GM12878 (cell line): ENCODE results near the gene TAMALIN. TPM values are rescaled to one million over a fixed set of nuclear protein-coding genes. Genes with fewer than 3 reads are reported as not detected.

ENCODE experiments used
- FOS ChIP-seq: IDR thresholded peaks from 3 replicates; pipeline ENCODE4 v1.6.1; 2011; ENCODE audit warnings: borderline replicate concordance; ENCODE audit not compliant: insufficient read length; ENCODE audit errors: extremely low read depth
- FOXM1 ChIP-seq: IDR thresholded peaks from 2 replicates; pipeline ENCODE4 v1.6.1; 2012; ENCODE audit warnings: low read depth, mild to moderate bottlenecking, inconsistent platforms, low read length, moderate library complexity
- IRF5 ChIP-seq: fragments of 450-650 bp; IDR thresholded peaks from 2 replicates; pipeline ENCODE4 v1.6.1; 2017; ENCODE audit warnings: borderline replicate concordance
- JUND ChIP-seq: IDR thresholded peaks from 2 replicates; pipeline ENCODE4 v1.6.1; 2012; ENCODE audit warnings: low read depth, mild to moderate bottlenecking, low read length, improper control_type of control experiment, moderate library complexity
- KLF5 ChIP-seq: fragments of 450-650 bp; IDR thresholded peaks from 2 replicates; pipeline ENCODE4 v1.6.1; 2014; ENCODE audit warnings: mild to moderate bottlenecking; ENCODE audit not compliant: partially characterized antibody
- NR2F1 ChIP-seq: fragments of 450-650 bp; conservative IDR thresholded peaks from 2 replicates; pipeline ENCODE4 v1.6.1; 2017; ENCODE audit warnings: mild to moderate bottlenecking
- POLR2A ChIP-seq: IDR thresholded peaks from 2 replicates; pipeline ENCODE4 v1.6.1; 2011; ENCODE audit warnings: low read depth, mild to moderate bottlenecking, low read length
- POLR2AphosphoS5 ChIP-seq: IDR thresholded peaks from 2 replicates; pipeline ENCODE4 v1.6.1; 2011; ENCODE audit warnings: mild to moderate bottlenecking, low read length, inconsistent platforms
- SMAD5 ChIP-seq: IDR thresholded peaks from 2 replicates; pipeline ENCODE4 v1.6.1; 2016; ENCODE audit warnings: antibody characterized with exemption, low read depth
- SMARCA5 ChIP-seq: fragments of 450-650 bp; IDR thresholded peaks from 2 replicates; pipeline ENCODE4 v1.6.1; 2017; ENCODE audit warnings: mild to moderate bottlenecking
- ZNF592 ChIP-seq: fragments of 450-650 bp; IDR thresholded peaks from 2 replicates; pipeline ENCODE4 v1.6.1; 2017; ENCODE audit warnings: mild to moderate bottlenecking, moderate library complexity
- polyA plus RNA-seq, 11 experiments: library from polyadenylated mRNA; depleted of rRNA in 4 of 11; unstranded in 6 of 11; stranded (reverse) in 5 of 11; fragments of >200 nt; fragmentation: Nextera tagmentation in 4 of 11; fragmentation: Illumina TruSeq in 1 of 11; extraction: Ambion mirVana in 4 of 11; extraction: Trizol in 1 of 11; gene quantifications; 1 replicate in 1 of 11; 2 replicates in 10 of 11; pipeline versions ENCODE4 v1.2.1 to v1.2.3, GENCODE V29; 2011 to 2016; ENCODE audit warnings: inconsistent platforms in 2 of 11, missing spikeins in 2 of 11, low read depth in 1 of 11
- total RNA-seq, 4 experiments: library from RNA; depleted of rRNA in 3 of 4; stranded (reverse); fragments of >200 nt in 3 of 4; fragmentation: Illumina TruSeq in 1 of 4; extraction: Trizol in 1 of 4; gene quantifications; 2 replicates each; pipeline versions ENCODE4 v1.2.1 to v1.2.3, GENCODE V29; 2013 to 2021

Gene TAMALIN
- total and polyA plus RNA-seq, 10 of the 15 experiments (the other 5 are each of a cell fraction or from before 2014, with no cell fraction given), result 0.09 to 0.58 (median 0.19) TPM; not detected in 4

GRCh38 chr12:52006726-52007157 is at the start of gene TAMALIN (continued):
- TF ChIP-seq SMARCA5 (no peak), JUND (no peak), SMAD5 (no peak), POLR2AphosphoS5 (peak; percentile 62; the same call in 1 of the 2 replicates), ZNF592 (no peak), KLF5 (no peak), FOS (no peak), NR2F1 (0 out of 2 replicates have a peak, but pooled peaks have one; percentile 23), POLR2A (peak; percentile 62), IRF5 (no peak), FOXM1 (no peak)
